Measurements from ENCODE around the gene ZNF200. TPM values are rescaled to one million over a fixed set of nuclear protein-coding genes. Genes with fewer than 3 reads are reported as not detected.

ZNF200 gene
- total RNA-seq, 1 donor from 2014 or later = 11.2 TPM

- peaks cover 21% of the 10 kb centered on the region for H3K27me3 Mint-ChIP-seq
- no peaks in the 10 kb centered on the region for H3K36me3 Mint-ChIP-seq (ENCODE audit: insufficient read depth)
- TF ChIP-seq CTCF (IDR thresholded peaks at IDR 0.05; ENCODE audit: unreplicated experiment) = no peak
- H3K4me3 Mint-ChIP-seq (ENCODE audit: low read depth) = no peak overlapping the region
- DNase-seq (ENCODE audit: low spot score, unreplicated experiment) = no peak
- H3K9me3 Mint-ChIP-seq (ENCODE audit: low read depth) = peaks cover 2% of the 10 kb centered on the region
- no peak overlapping the region for H3K27ac Mint-ChIP-seq
- no peaks in the 10 kb centered on the region for H3K4me1 Mint-ChIP-seq (ENCODE audit: low read depth)
These were observed 14.1 kb upstream of the ZNF200 start for GRCh38 chr16:3249020-3249419.

GRCh38 chr16:3248596-3248995 is 13.6 kb upstream of the ZNF200 start:
- Mint-ChIP-seq H3K4me1 (ENCODE audit: low read depth) (no peaks in the 10 kb centered on the region), H3K27ac (no peak overlapping the region), H3K27me3 (peaks cover 23% of the 10 kb centered on the region), H3K36me3 (ENCODE audit: insufficient read depth) (no peaks in the 10 kb centered on the region), H3K4me3 (ENCODE audit: low read depth) (no peak overlapping the region), H3K9me3 (ENCODE audit: low read depth) (peaks cover 2% of the 10 kb centered on the region)
- no peak for TF ChIP-seq CTCF (IDR thresholded peaks at IDR 0.05; ENCODE audit: unreplicated experiment)
- DNase-seq (ENCODE audit: low spot score, unreplicated experiment) = no peak

GRCh38 chr16:3246876-3247275 is 11.9 kb upstream of the ZNF200 start:
- H3K27me3 Mint-ChIP-seq = peaks cover 23% of the 10 kb centered on the region
- no peaks in the 10 kb centered on the region for H3K36me3 Mint-ChIP-seq (ENCODE audit: insufficient read depth)
- no peak overlapping the region for H3K4me3 Mint-ChIP-seq (ENCODE audit: low read depth)
- DNase-seq (ENCODE audit: low spot score, unreplicated experiment) = no peak
- no peak overlapping the region for H3K27ac Mint-ChIP-seq
- no peak for TF ChIP-seq CTCF (IDR thresholded peaks at IDR 0.05; ENCODE audit: unreplicated experiment)
- peaks cover 2% of the 10 kb centered on the region for H3K9me3 Mint-ChIP-seq (ENCODE audit: low read depth)
- H3K4me1 Mint-ChIP-seq (ENCODE audit: low read depth) = no peaks in the 10 kb centered on the region

GRCh38 chr16:3246002-3246401 is 11.0 kb upstream of the ZNF200 start:
- no peak overlapping the region for H3K27ac Mint-ChIP-seq
- DNase-seq (ENCODE audit: low spot score, unreplicated experiment) = no peak
- peaks cover 26% of the 10 kb centered on the region for H3K27me3 Mint-ChIP-seq
- peaks cover under 1% of the 10 kb centered on the region for H3K9me3 Mint-ChIP-seq (ENCODE audit: low read depth)
- no peaks in the 10 kb centered on the region for H3K4me1 Mint-ChIP-seq (ENCODE audit: low read depth)
- no peak overlapping the region for H3K4me3 Mint-ChIP-seq (ENCODE audit: low read depth)
- no peak for TF ChIP-seq CTCF (IDR thresholded peaks at IDR 0.05; ENCODE audit: unreplicated experiment)
- H3K36me3 Mint-ChIP-seq (ENCODE audit: insufficient read depth) = no peaks in the 10 kb centered on the region

GRCh38 chr16:3243882-3244281 is 8.9 kb upstream of the ZNF200 start:
- Mint-ChIP-seq H3K4me3 (ENCODE audit: low read depth) (no peak overlapping the region), H3K4me1 (ENCODE audit: low read depth) (no peaks in the 10 kb centered on the region), H3K9me3 (ENCODE audit: low read depth) (no peaks in the 10 kb centered on the region), H3K27me3 (peaks cover 23% of the 10 kb centered on the region), H3K36me3 (ENCODE audit: insufficient read depth) (no peaks in the 10 kb centered on the region), H3K27ac (no peak overlapping the region)
- no peak for DNase-seq (ENCODE audit: low spot score, unreplicated experiment)
- TF ChIP-seq CTCF (IDR thresholded peaks at IDR 0.05; ENCODE audit: unreplicated experiment) = no peak
